Stimulated activated CD4-positive, alpha-beta T cell treated with anti-CD3 and anti-CD28 coated beads, Interleukin-4, amount 100 ng/mL, for 1 hour (primary cell): ENCODE results near the gene EGF.
"Not testable (repeated sequence)": the region's sequence is repeated elsewhere in the genome, so short reads cannot be mapped to it uniquely, and the experiment has no call there.

Experiments used
- DNase-seq: peaks from one replicate; pipeline ENCODE4 v3.0.0-alpha.2; 2020

Gene EGF

GRCh38 chr4:109912706-109913595, at the start of gene EGF:
Gene EGF (plus strand): TSS chr4:109912883. CDS start chr4:109913336, 453 bp downstream.
- DNase-seq, result no peak

DNA sequence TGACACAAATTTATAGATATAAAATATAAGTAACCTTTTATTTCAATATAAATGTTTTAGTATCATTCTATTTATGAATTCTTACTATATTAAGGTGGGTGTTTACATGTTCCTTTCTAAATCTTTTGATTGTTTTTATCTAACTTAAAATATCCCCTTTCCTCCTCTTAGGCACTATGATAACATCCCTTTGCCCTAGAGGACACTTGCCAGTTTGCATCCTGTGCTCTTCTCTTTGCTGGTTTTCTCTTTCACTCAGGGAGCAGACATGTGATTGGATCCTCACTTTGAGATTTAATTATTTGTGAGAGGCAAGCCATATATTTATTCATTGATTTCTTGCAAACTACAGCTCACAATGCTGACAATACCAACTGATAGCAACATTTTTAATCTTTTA, 48.5 kb upstream of the EGF start:
- DNase-seq, result no peak

GRCh38 chr4:109870061-109870460, 42.6 kb upstream of the EGF start:
- DNase-seq, result no peak

GRCh38 chr4:109872065-109872464, 40.6 kb upstream of the EGF start:
- no peak for DNase-seq

- DNase-seq, result no peak
Observed at GRCh38 chr4:109872950-109873656, 39.6 kb upstream of the EGF start.

GRCh38 chr4:109873791-109874514, 38.7 kb upstream of the EGF start:
- no peak for DNase-seq

DNA sequence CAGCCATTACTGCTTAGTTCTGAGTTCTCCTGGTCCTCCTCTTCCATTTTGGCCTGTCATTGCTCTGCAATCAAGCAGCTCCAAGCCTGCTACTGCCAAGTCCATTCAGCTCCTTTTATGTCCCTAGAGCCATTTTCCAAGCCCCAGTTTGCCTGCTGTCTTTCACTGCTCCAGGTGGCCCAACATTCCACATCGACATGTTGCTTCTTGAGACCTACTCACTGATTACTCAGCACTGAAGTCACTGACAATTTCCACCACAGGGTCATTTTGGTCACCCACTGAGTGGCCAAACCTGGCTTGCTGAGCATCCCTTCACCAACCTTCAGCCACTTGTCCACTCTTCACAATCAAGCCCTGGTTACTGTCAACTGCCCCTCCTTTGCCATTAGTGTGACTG, 37.6 kb upstream of the EGF start:
- no peak for DNase-seq

DNA sequence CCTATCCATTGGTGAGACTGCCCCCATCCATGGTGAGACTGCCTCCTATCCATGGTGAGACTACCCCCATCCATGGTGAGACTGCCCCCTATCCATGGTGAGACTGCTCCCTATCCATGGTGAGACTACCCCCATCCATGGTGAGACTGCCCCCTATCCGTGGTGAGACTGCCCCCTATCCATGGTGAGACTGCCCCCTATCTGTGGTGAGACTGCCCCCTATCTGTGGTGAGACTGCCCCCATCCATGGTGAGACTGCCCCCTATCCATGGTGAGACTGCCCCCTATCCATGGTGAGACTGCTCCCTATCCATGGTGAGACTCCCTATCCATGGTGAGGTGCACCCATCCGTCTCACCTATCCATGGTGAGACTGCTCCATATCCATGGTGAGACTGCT, 37.1 kb upstream of the EGF start:
- not testable (repeated sequence) for DNase-seq

GRCh38 chr4:109876634-109877265, 35.9 kb upstream of the EGF start:
- no peak for DNase-seq

- no peak for DNase-seq
Observed at GRCh38 chr4:109877400-109877799, 35.3 kb upstream of the EGF start.

DNA sequence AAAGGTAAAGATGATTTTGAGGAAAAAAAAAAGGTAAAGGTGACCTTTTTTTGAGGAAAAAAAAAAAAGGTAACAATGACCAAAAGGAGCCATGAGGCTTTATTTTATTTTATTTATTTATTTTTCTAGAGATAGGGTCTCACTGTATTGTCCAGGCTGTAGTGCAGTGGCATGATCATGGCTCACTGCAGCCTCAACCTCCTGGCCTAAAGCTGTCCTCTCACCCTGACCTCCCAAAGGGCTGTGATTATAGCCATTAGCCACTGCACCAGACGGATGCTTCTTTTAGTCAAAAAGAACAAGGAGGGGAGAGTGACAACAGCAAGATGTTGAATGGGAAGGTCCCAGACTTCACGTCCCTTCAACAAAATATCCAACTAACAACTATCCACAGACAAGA, 34.3 kb upstream of the EGF start:
- no peak for DNase-seq

- DNase-seq, result no peak
Observed at GRCh38 chr4:109879081-109879480, 33.6 kb upstream of the EGF start.

GRCh38 chr4:109879636-109880314, 32.9 kb upstream of the EGF start:
- no peak for DNase-seq

- DNase-seq, result no peak
Observed at GRCh38 chr4:109886303-109886702, 26.4 kb upstream of the EGF start.

- DNase-seq, result no peak
Observed at GRCh38 chr4:109887071-109887470, 25.6 kb upstream of the EGF start.

GRCh38 chr4:109890076-109890475, 22.6 kb upstream of the EGF start:
- DNase-seq, result no peak

DNA sequence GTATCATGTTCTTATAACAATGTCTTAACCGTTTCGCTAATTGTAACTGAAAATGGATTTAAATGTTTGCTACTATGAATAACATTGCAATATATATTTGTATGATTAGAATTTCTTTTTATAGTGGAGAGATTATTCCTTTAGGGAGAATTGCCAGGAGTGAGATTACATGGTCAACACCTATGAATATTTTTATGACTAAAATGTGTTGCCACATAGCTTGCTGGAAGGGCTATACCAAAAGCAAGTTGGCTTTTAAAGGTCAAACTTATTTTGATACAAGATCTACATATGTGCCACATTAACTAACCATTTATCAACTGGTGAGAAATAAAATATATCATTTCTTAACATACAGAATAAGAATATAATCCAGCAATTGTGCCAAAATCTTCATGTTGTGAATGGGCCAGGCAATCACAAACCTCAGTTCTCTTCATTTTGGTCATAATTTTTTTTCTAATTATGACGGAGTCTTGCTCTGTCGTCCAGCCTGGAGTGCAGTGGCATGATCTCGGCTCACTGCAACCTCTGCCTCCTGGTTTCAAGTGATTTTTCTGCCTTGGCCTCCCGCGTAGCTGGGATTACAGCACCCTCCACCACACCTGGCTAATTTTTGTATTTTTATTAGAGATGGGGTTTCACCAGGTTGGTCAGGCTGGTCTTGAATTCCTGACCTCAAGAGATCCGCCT, 10.0 kb upstream of the EGF start:
- no peak for DNase-seq

DNA sequence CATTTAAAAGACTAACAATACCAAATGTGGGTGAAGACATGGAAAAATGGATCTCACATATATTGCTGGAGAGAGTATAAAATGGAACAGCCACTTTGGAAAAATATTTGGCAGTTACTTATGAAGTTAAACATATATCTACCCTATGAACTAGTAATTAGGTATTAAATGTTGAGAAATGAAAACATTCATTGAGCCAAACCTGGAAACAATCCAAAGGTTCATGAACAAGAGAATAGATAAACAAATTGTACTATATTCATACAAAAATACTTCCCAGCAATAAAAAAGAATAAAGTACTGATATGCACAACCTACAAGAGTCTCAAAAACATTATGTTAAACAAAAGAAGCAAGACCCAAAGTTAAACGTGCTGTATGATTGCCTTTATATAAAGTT, 4.0 kb upstream of the EGF start:
- no peak for DNase-seq

DNA sequence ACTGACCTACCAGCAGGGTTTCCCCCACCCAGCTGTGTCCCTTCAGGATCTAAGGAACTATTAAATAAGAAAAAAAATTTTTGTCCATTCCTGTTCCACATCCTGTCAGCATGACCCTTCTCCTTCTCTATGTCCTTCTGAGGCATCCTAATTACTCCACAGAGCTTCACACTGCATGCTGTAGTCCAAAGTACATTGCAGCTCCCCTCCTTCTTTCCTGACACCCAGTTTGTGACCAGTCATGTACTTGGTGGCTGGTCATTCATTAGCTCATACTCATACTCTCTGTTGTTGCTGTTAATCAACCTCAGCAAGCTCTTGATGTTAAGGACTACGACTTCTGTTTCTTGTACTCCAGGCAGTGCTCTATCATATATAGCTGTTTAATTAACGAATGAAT, 2.4 kb upstream of the EGF start:
- DNase-seq, result no peak

GRCh38 chr4:109913596-109914241, 1.0 kb downstream of the EGF start:
- DNase-seq, result no peak

- no peak for DNase-seq
Observed at GRCh38 chr4:109914322-109914721, 1.6 kb downstream of the EGF start.
